ENCODE measurements around the gene ZFP36L1. TPM values are rescaled to one million over a fixed set of nuclear protein-coding genes. Genes with fewer than 3 reads are reported as not detected.

Gene ZFP36L1
- total RNA-seq, 1 experiment from 2014 or later: 240 TPM

DNA sequence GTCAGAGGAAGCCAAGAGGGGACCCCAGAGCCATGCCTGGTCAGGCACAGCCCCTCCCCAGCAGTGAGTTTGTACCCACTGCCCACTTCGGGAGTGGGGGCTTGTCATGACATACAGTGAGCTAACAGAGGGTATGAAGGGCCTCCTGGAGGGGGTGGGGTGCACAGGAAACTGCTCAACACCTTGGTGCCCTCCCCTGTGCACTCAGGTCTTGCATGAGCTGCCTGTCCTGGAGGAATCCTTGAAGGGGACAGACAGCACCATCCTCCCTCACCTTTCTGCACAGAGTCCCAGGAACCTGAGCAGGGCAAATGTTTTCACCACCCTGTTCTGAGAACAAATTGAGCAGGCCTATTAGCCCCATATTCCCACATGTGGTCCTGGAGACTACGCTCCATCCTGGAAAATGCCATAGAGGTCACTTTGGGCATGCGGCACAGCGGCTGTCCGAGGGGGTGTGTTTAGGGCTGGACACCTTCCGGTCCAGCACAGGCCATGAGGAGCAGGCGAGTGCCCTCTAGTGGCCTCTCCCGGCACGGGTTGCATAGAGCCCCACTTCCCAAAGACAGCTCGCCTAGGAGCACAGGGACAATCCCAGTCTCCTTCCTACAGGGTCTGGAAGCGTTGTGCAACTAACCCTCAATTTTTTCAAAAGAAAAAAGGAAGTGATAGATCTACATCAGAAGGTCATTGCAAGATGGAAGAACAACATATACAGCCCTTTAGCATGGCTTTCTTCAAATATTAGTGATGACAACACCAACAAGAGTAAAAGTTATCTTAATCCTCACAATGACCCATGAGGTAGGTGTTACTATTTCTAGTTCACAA is 31.9 kb upstream of the ZFP36L1 start:
- H3K4me1 Mint-ChIP-seq (ENCODE audit: low read depth, unreplicated experiment): peaks cover 14% of the 10 kb centered on the region
- H3K9me3 Mint-ChIP-seq (ENCODE audit: low read depth, unreplicated experiment): no peaks in the 10 kb centered on the region
- no TSS peak for BruUV-seq (replicated peaks)
- H3K27me3 Mint-ChIP-seq (ENCODE audit: unreplicated experiment): no peaks in the 10 kb centered on the region
- CTCF ChIA-PET: interaction anchor here (0.5 to 1.9 kb wide), 9 partner anchors 19 to 891 kb away, joined by 3 to 7 read pairs (median 3); no protein-coding TSS in a partner anchor
- H3K27ac Mint-ChIP-seq (ENCODE audit: unreplicated experiment): peak overlapping the region; percentile 50
- TF ChIP-seq, protein P1, sequence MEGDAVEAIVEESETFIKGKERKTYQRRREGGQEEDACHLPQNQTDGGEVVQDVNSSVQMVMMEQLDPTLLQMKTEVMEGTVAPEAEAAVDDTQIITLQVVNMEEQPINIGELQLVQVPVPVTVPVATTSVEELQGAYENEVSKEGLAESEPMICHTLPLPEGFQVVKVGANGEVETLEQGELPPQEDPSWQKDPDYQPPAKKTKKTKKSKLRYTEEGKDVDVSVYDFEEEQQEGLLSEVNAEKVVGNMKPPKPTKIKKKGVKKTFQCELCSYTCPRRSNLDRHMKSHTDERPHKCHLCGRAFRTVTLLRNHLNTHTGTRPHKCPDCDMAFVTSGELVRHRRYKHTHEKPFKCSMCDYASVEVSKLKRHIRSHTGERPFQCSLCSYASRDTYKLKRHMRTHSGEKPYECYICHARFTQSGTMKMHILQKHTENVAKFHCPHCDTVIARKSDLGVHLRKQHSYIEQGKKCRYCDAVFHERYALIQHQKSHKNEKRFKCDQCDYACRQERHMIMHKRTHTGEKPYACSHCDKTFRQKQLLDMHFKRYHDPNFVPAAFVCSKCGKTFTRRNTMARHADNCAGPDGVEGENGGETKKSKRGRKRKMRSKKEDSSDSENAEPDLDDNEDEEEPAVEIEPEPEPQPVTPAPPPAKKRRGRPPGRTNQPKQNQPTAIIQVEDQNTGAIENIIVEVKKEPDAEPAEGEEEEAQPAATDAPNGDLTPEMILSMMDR (IDR thresholded peaks at IDR 0.05; ENCODE audit: unreplicated experiment): peak; percentile 41
- H3K36me3 Mint-ChIP-seq (ENCODE audit: insufficient read depth, unreplicated experiment): peaks cover 7% of the 10 kb centered on the region
- no peak overlapping the region for H3K4me3 Mint-ChIP-seq (ENCODE audit: low read depth, unreplicated experiment)
- DNase-seq: peak; percentile 90
- intact Hi-C loops (cut with micrococcal nuclease; ENCODE audit: unreplicated experiment): loop anchor here (5.0 kb wide), 1 partner anchor 892 kb away; no protein-coding TSS in a partner anchor

DNA sequence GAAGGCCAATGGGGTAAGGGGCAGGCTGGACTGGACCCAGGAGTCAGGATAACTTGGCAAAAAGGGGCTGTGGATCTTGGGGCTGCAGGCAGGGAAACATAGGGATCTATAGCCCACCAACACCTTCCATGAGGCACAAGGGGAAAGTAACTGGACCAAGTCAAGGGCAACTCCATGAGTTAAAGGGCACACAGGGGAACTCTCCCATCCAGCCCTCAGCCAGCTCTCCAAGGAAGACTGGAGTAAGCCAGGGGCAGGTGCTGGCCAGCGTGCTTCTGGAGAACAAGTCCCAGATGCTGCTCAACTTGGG is 31.3 kb upstream of the ZFP36L1 start:
- CTCF ChIA-PET: interaction anchor here (0.8 to 1.9 kb wide), 3 partner anchors 35 to 890 kb away, joined by 3 to 10 read pairs (median 7); no protein-coding TSS in a partner anchor
- H3K27ac Mint-ChIP-seq (ENCODE audit: unreplicated experiment): peak overlapping the region; percentile 50
- H3K9me3 Mint-ChIP-seq (ENCODE audit: low read depth, unreplicated experiment): no peaks in the 10 kb centered on the region
- TF ChIP-seq, protein P1 (IDR thresholded peaks at IDR 0.05; ENCODE audit: unreplicated experiment): no peak
- DNase-seq: no peak
- BruUV-seq (replicated peaks): no TSS peak
- no peaks in the 10 kb centered on the region for H3K27me3 Mint-ChIP-seq (ENCODE audit: unreplicated experiment)
- intact Hi-C loops (cut with micrococcal nuclease; ENCODE audit: unreplicated experiment): loop anchor here (5.0 kb wide), 1 partner anchor 892 kb away; no protein-coding TSS in a partner anchor
- peaks cover 14% of the 10 kb centered on the region for H3K4me1 Mint-ChIP-seq (ENCODE audit: low read depth, unreplicated experiment)
- H3K4me3 Mint-ChIP-seq (ENCODE audit: low read depth, unreplicated experiment): peak overlapping the region; percentile 33
- H3K36me3 Mint-ChIP-seq (ENCODE audit: insufficient read depth, unreplicated experiment): peaks cover 7% of the 10 kb centered on the region

DNA sequence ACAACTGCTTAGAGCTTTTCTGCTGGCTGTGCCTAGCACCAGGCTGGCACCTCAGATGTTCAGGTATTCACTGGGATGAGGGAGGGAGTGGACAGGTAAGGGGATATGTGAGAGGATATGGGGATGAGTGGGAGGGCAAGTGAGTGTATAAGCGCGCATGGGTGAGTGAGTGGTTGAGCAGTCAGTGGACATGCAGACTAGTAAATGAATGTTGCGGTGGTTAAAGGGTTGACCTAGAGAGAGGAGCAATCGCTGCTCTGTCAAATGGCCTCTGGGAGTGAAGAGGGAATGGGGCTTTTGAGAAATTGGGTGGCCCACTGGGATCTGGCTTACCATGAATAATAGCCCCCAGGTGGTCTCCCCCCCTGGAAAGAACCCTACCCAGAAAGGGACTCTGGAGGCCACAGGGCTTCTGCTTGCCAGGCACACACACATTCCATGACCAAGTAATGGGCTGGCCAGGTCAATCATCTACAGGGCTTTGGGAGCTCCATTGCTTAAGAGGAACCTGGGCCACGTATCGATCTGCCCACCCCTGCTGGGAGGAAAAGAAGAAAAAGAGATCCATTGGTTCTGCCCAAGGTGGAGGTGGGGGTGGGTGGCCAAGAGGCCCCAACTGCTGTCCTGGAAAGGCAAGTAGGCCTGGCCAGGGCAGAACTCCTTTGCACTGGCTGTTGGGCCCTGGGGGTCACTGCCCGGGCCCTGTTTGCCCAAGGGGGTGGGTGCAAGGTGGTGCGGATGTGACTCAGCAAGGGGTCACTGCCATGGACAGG is 30.8 kb upstream of the ZFP36L1 start:
- peak overlapping the region; percentile 50 for H3K27ac Mint-ChIP-seq (ENCODE audit: unreplicated experiment)
- intact Hi-C loops (cut with micrococcal nuclease; ENCODE audit: unreplicated experiment): loop anchor here (5.0 kb wide), 1 partner anchor 891 kb away; no protein-coding TSS in a partner anchor
- no peaks in the 10 kb centered on the region for H3K27me3 Mint-ChIP-seq (ENCODE audit: unreplicated experiment)
- peaks cover 7% of the 10 kb centered on the region for H3K36me3 Mint-ChIP-seq (ENCODE audit: insufficient read depth, unreplicated experiment)
- no TSS peak for BruUV-seq (replicated peaks)
- H3K9me3 Mint-ChIP-seq (ENCODE audit: low read depth, unreplicated experiment): no peaks in the 10 kb centered on the region
- H3K4me3 Mint-ChIP-seq (ENCODE audit: low read depth, unreplicated experiment): peak overlapping the region; percentile 33
- peaks cover 14% of the 10 kb centered on the region for H3K4me1 Mint-ChIP-seq (ENCODE audit: low read depth, unreplicated experiment)
- TF ChIP-seq, protein P1 (IDR thresholded peaks at IDR 0.05; ENCODE audit: unreplicated experiment): no peak
- CTCF ChIA-PET: interaction anchor here (0.7 to 1.0 kb wide), 2 partner anchors 140 to 880 kb away, joined by 5 to 10 read pairs; no protein-coding TSS in a partner anchor
- DNase-seq: peak; percentile 59

DNA sequence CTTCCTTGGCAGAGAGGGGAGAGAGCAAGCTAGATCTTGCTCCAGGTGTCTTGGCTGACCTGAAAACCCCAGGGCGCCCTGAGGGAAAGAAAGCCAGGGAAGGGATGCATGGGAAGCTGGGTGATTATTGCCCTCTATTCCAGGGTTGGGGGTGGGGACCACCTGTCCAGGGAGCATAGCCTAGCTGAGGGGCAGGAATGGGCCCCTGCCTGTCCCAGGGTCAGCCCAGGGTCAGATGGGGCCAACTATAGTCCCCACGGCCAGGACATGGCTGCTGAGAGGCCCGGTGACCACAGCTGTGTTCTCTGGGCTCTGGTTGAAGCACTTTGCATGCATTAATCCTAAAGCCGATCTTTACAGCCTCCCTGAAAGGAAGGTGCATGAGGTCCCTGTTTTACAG is 30.1 kb upstream of the ZFP36L1 start:
- DNase-seq: no peak
- intact Hi-C loops (cut with micrococcal nuclease; ENCODE audit: unreplicated experiment): loop anchor here (5.0 kb wide), 1 partner anchor 891 kb away; no protein-coding TSS in a partner anchor
- Mint-ChIP-seq H3K9me3 (ENCODE audit: low read depth, unreplicated experiment) (no peaks in the 10 kb centered on the region), H3K4me1 (ENCODE audit: low read depth, unreplicated experiment) (peaks cover 14% of the 10 kb centered on the region), H3K27me3 (ENCODE audit: unreplicated experiment) (no peaks in the 10 kb centered on the region), H3K4me3 (ENCODE audit: low read depth, unreplicated experiment) (peak overlapping the region; percentile 33), H3K36me3 (ENCODE audit: insufficient read depth, unreplicated experiment) (peaks cover 7% of the 10 kb centered on the region), H3K27ac (ENCODE audit: unreplicated experiment) (no peak overlapping the region)
- TF ChIP-seq, protein P1 (IDR thresholded peaks at IDR 0.05; ENCODE audit: unreplicated experiment): no peak
- no TSS peak for BruUV-seq (replicated peaks)
- CTCF ChIA-PET: no interaction called here

Measured in Calu3 (cell line).